Activated T-cell treated with anti-CD3 and anti-CD28 coated beads for 1 hour (primary cell): ENCODE results near the gene SHISA7.

Experiments
- DNase-seq: peaks from one replicate; pipeline ENCODE4 v3.0.0-alpha.2; 2020; ENCODE audit warnings: low read depth

The SHISA7 gene

GRCh38 chr19:55443045-55443823, at the start of gene SHISA7:
TSS of gene SHISA7 (minus strand) at chr19:55443300. CDS start at chr19:55442863, 437 bp downstream.
- no peak for DNase-seq

- no peak for DNase-seq
Measured at GRCh38 chr19:55492362-55492944, 49.4 kb upstream of the SHISA7 start.

GRCh38 chr19:55491546-55492360, 48.7 kb upstream of the SHISA7 start:
- DNase-seq, result no peak

GRCh38 chr19:55490478-55491432, 47.7 kb upstream of the SHISA7 start:
- DNase-seq, result no peak

- DNase-seq, result no peak
Measured at GRCh38 chr19:55489711-55490477, 46.8 kb upstream of the SHISA7 start.

GRCh38 chr19:55488986-55489710, 46.0 kb upstream of the SHISA7 start:
- no peak for DNase-seq

GRCh38 chr19:55487924-55488687, 45.0 kb upstream of the SHISA7 start, which contains the start of gene SSC5D:
TSS of gene SSC5D (plus strand) at chr19:55488436. CDS start at chr19:55488590, 154 bp downstream.
- no peak for DNase-seq

GRCh38 chr19:55486971-55487923, 44.1 kb upstream of the SHISA7 start:
- no peak for DNase-seq

GRCh38 chr19:55486043-55486970, 43.2 kb upstream of the SHISA7 start:
- no peak for DNase-seq

GRCh38 chr19:55485439-55486011, 42.4 kb upstream of the SHISA7 start:
- no peak for DNase-seq

- DNase-seq, result peak; percentile 40
Measured at GRCh38 chr19:55484593-55485438, 41.7 kb upstream of the SHISA7 start, which contains the start of gene NAT14. TSS of gene NAT14 (plus strand) at chr19:55485188. CDS start at chr19:55485709, 521 bp downstream.

GRCh38 chr19:55483706-55484592, 40.8 kb upstream of the SHISA7 start:
- no peak for DNase-seq

- no peak for DNase-seq
Measured at GRCh38 chr19:55482967-55483705, 40.0 kb upstream of the SHISA7 start.
